ENCODE results near the gene SLC22A24.

The SLC22A24 gene

GRCh38 chr11:63144121-63144520, at the start of gene SLC22A24:
SLC22A24 (minus strand) TSS chr11:63144221; CDS start chr11:63143779, 442 bp downstream.
- H3K9me3 ChIP-seq (ENCODE audit: control insufficient read depth, low read depth, low read length): no peaks in the 10 kb centered on the region
- no peak within 1 kb of the TSS for H3K27ac ChIP-seq (ENCODE audit: low read length)
- H3K36me3 ChIP-seq (ENCODE audit: control insufficient read depth, low read depth, low read length): no peaks in the 10 kb centered on the region
- H3K4me3 ChIP-seq (ENCODE audit: low read length): no peak within 1 kb of the TSS
- no peaks in the 10 kb centered on the region for H3K4me1 ChIP-seq (ENCODE audit: control insufficient read depth, low read depth, low read length)
- no peak within 1 kb of the TSS for H3K9ac ChIP-seq (ENCODE audit: low read length)
- no peaks in the 10 kb centered on the region for H3K27me3 ChIP-seq (ENCODE audit: control insufficient read depth, insufficient read depth, low read length)

GRCh38 chr11:63180536-63180935, 36.5 kb upstream of the SLC22A24 start:
- H3K4me3 ChIP-seq (ENCODE audit: low read length): peak overlapping the region; percentile 34

GRCh38 chr11:63179432-63180041, 35.5 kb upstream of the SLC22A24 start:
- Histone ChIP-seq H3K27ac (ENCODE audit: low read length) (peak overlapping the region; percentile 15), H3K4me3 (ENCODE audit: low read length) (no peak overlapping the region), H3K9me3 (ENCODE audit: control insufficient read depth, low read depth, low read length) (no peaks in the 10 kb centered on the region), H3K4me1 (ENCODE audit: control insufficient read depth, low read depth, low read length) (peaks cover 25% of the 10 kb centered on the region), H3K36me3 (ENCODE audit: control insufficient read depth, low read depth, low read length) (no peaks in the 10 kb centered on the region), H3K9ac (ENCODE audit: low read length) (no peak overlapping the region), H3K27me3 (ENCODE audit: control insufficient read depth, insufficient read depth, low read length) (no peaks in the 10 kb centered on the region)

More at GRCh38 chr11:63180536-63180935, 36.5 kb upstream of the SLC22A24 start:
- peaks cover 25% of the 10 kb centered on the region for H3K4me1 ChIP-seq (ENCODE audit: control insufficient read depth, low read depth, low read length)
- peak overlapping the region; percentile 71 for H3K27ac ChIP-seq (ENCODE audit: low read length)
- no peaks in the 10 kb centered on the region for H3K27me3 ChIP-seq (ENCODE audit: control insufficient read depth, insufficient read depth, low read length)
- H3K9me3 ChIP-seq (ENCODE audit: control insufficient read depth, low read depth, low read length): no peaks in the 10 kb centered on the region
- no peaks in the 10 kb centered on the region for H3K36me3 ChIP-seq (ENCODE audit: control insufficient read depth, low read depth, low read length)
- H3K9ac ChIP-seq (ENCODE audit: low read length): no peak overlapping the region

GRCh38 chr11:63177872-63178271, 33.9 kb upstream of the SLC22A24 start:
- Histone ChIP-seq H3K36me3 (ENCODE audit: control insufficient read depth, low read depth, low read length) (no peaks in the 10 kb centered on the region), H3K9me3 (ENCODE audit: control insufficient read depth, low read depth, low read length) (no peaks in the 10 kb centered on the region), H3K27ac (ENCODE audit: low read length) (no peak overlapping the region), H3K4me1 (ENCODE audit: control insufficient read depth, low read depth, low read length) (peaks cover 25% of the 10 kb centered on the region), H3K9ac (ENCODE audit: low read length) (no peak overlapping the region), H3K27me3 (ENCODE audit: control insufficient read depth, insufficient read depth, low read length) (no peaks in the 10 kb centered on the region), H3K4me3 (ENCODE audit: low read length) (no peak overlapping the region)

GRCh38 chr11:63165706-63166310, 21.8 kb upstream of the SLC22A24 start:
- Histone ChIP-seq H3K9ac (ENCODE audit: low read length) (no peak overlapping the region), H3K27me3 (ENCODE audit: control insufficient read depth, insufficient read depth, low read length) (peaks cover 11% of the 10 kb centered on the region), H3K4me3 (ENCODE audit: low read length) (no peak overlapping the region), H3K9me3 (ENCODE audit: control insufficient read depth, low read depth, low read length) (no peaks in the 10 kb centered on the region), H3K27ac (ENCODE audit: low read length) (no peak overlapping the region), H3K4me1 (ENCODE audit: control insufficient read depth, low read depth, low read length) (no peaks in the 10 kb centered on the region), H3K36me3 (ENCODE audit: control insufficient read depth, low read depth, low read length) (no peaks in the 10 kb centered on the region)

- no peaks in the 10 kb centered on the region for H3K36me3 ChIP-seq (ENCODE audit: control insufficient read depth, low read depth, low read length)
- no peak overlapping the region for H3K4me3 ChIP-seq (ENCODE audit: low read length)
- no peaks in the 10 kb centered on the region for H3K4me1 ChIP-seq (ENCODE audit: control insufficient read depth, low read depth, low read length)
- no peaks in the 10 kb centered on the region for H3K27me3 ChIP-seq (ENCODE audit: control insufficient read depth, insufficient read depth, low read length)
- H3K9ac ChIP-seq (ENCODE audit: low read length): no peak overlapping the region
- no peak overlapping the region for H3K27ac ChIP-seq (ENCODE audit: low read length)
- H3K9me3 ChIP-seq (ENCODE audit: control insufficient read depth, low read depth, low read length): no peaks in the 10 kb centered on the region
Measured at GRCh38 chr11:63155794-63156193, 11.8 kb upstream of the SLC22A24 start.

- no peaks in the 10 kb centered on the region for H3K36me3 ChIP-seq (ENCODE audit: control insufficient read depth, low read depth, low read length)
- H3K4me3 ChIP-seq (ENCODE audit: low read length): no peak overlapping the region
- no peak overlapping the region for H3K27ac ChIP-seq (ENCODE audit: low read length)
- H3K9ac ChIP-seq (ENCODE audit: low read length): no peak overlapping the region
- H3K4me1 ChIP-seq (ENCODE audit: control insufficient read depth, low read depth, low read length): no peaks in the 10 kb centered on the region
- H3K27me3 ChIP-seq (ENCODE audit: control insufficient read depth, insufficient read depth, low read length): no peaks in the 10 kb centered on the region
- no peaks in the 10 kb centered on the region for H3K9me3 ChIP-seq (ENCODE audit: control insufficient read depth, low read depth, low read length)
Measured at GRCh38 chr11:63146581-63146980, 2.6 kb upstream of the SLC22A24 start.

GRCh38 chr11:63142459-63142858, 1.6 kb downstream of the SLC22A24 start:
- Histone ChIP-seq H3K4me1 (ENCODE audit: control insufficient read depth, low read depth, low read length) (no peaks in the 10 kb centered on the region), H3K9me3 (ENCODE audit: control insufficient read depth, low read depth, low read length) (no peaks in the 10 kb centered on the region), H3K36me3 (ENCODE audit: control insufficient read depth, low read depth, low read length) (no peaks in the 10 kb centered on the region), H3K4me3 (ENCODE audit: low read length) (no peak overlapping the region), H3K27me3 (ENCODE audit: control insufficient read depth, insufficient read depth, low read length) (no peaks in the 10 kb centered on the region), H3K9ac (ENCODE audit: low read length) (no peak overlapping the region), H3K27ac (ENCODE audit: low read length) (no peak overlapping the region)

GRCh38 chr11:63132985-63133775, 10.8 kb downstream of the SLC22A24 start:
- H3K27ac ChIP-seq (ENCODE audit: low read length): no peak overlapping the region
- no peaks in the 10 kb centered on the region for H3K36me3 ChIP-seq (ENCODE audit: control insufficient read depth, low read depth, low read length)
- H3K9me3 ChIP-seq (ENCODE audit: control insufficient read depth, low read depth, low read length): no peaks in the 10 kb centered on the region
- H3K4me1 ChIP-seq (ENCODE audit: control insufficient read depth, low read depth, low read length): no peaks in the 10 kb centered on the region
- H3K4me3 ChIP-seq (ENCODE audit: low read length): no peak overlapping the region
- H3K9ac ChIP-seq (ENCODE audit: low read length): no peak overlapping the region
- no peaks in the 10 kb centered on the region for H3K27me3 ChIP-seq (ENCODE audit: control insufficient read depth, insufficient read depth, low read length)

GRCh38 chr11:63099555-63099954, 44.5 kb downstream of the SLC22A24 start:
- H3K9ac ChIP-seq (ENCODE audit: low read length): no peak overlapping the region
- no peak overlapping the region for H3K4me3 ChIP-seq (ENCODE audit: low read length)
- no peaks in the 10 kb centered on the region for H3K4me1 ChIP-seq (ENCODE audit: control insufficient read depth, low read depth, low read length)
- no peak overlapping the region for H3K27ac ChIP-seq (ENCODE audit: low read length)
- H3K9me3 ChIP-seq (ENCODE audit: control insufficient read depth, low read depth, low read length): peaks cover 11% of the 10 kb centered on the region
- H3K27me3 ChIP-seq (ENCODE audit: control insufficient read depth, insufficient read depth, low read length): no peaks in the 10 kb centered on the region
- H3K36me3 ChIP-seq (ENCODE audit: control insufficient read depth, low read depth, low read length): no peaks in the 10 kb centered on the region

GRCh38 chr11:63080682-63081081, 63.3 kb downstream of the SLC22A24 start:
- Histone ChIP-seq H3K36me3 (ENCODE audit: control insufficient read depth, low read depth, low read length) (no peaks in the 10 kb centered on the region), H3K27ac (ENCODE audit: low read length) (no peak overlapping the region), H3K4me1 (ENCODE audit: control insufficient read depth, low read depth, low read length) (no peaks in the 10 kb centered on the region), H3K9me3 (ENCODE audit: control insufficient read depth, low read depth, low read length) (peaks cover 8% of the 10 kb centered on the region), H3K27me3 (ENCODE audit: control insufficient read depth, insufficient read depth, low read length) (no peaks in the 10 kb centered on the region), H3K9ac (ENCODE audit: low read length) (no peak overlapping the region), H3K4me3 (ENCODE audit: low read length) (no peak overlapping the region)
